Uterus (tissue), 4 donors: ENCODE measurements around the gene LDB3. TPM values are rescaled to one million over a fixed set of nuclear protein-coding genes. Genes with fewer than 3 reads are reported as not detected.

Experiments
- DNase-seq, 2 donors: peaks; one replicate each; pipeline ENCODE4 v3.0.0-alpha.2; 2019 to 2020
- H3K27ac ChIP-seq, 2 donors: fragments of 200-600 bp; sonication (generic); 1 replicate in 1 of 2; 2 replicates in 1 of 2; pipeline ENCODE4 v1.5.1; 2016 to 2018
- H3K27me3 ChIP-seq, 2 donors: fragments of 200-600 bp; sonication (generic); one replicate each; pipeline ENCODE4 v1.5.1; 2018 to 2019; ENCODE audit warnings: control low read depth in 1 of 2
- H3K36me3 ChIP-seq, 2 donors: fragments of 200-600 bp; sonication (generic); one replicate each; pipeline ENCODE4 v1.5.1; 2019; ENCODE audit warnings: control low read depth in 1 of 2
- H3K4me1 ChIP-seq, 2 donors: fragments of 200-600 bp; sonication (generic); one replicate each; pipeline ENCODE4 v1.5.1; 2018 to 2019; ENCODE audit warnings: control low read depth in 1 of 2
- H3K4me3 ChIP-seq, 2 donors: fragments of 200-600 bp; sonication (generic); 1 replicate in 1 of 2; 2 replicates in 1 of 2; pipeline ENCODE4 v1.5.1; 2018 to 2019; ENCODE audit warnings: mild to moderate bottlenecking in 1 of 2
- H3K9me3 ChIP-seq, 2 donors: fragments of 200-600 bp; sonication (generic); one replicate each; pipeline ENCODE4 v1.5.1; 2019; ENCODE audit warnings: control low read depth in 1 of 2
- CTCF ChIP-seq, 4 experiments: fragments of 200-600 bp in 2 of 4; fragments of 450-650 bp in 2 of 4; sonication (generic) in 2 of 4; IDR thresholded peaks; one replicate each; pipeline ENCODE4 v1.5.1; 2016 to 2019; ENCODE audit warnings: antibody characterized with exemption in 4 of 4, mild to moderate bottlenecking in 2 of 4, moderate library complexity in 1 of 4
- POLR2A ChIP-seq, 2 donors: fragments of 450-650 bp; IDR thresholded peaks; one replicate each; pipeline ENCODE4 v1.6.1; 2016; ENCODE audit warnings: antibody characterized with exemption in 2 of 2, mild to moderate bottlenecking in 1 of 2, moderate library complexity in 1 of 2
- intact Hi-C: fragments of 100-400 bp; cut with DNase I; formaldehyde crosslinking; loops from one replicate; pipeline ENCODE4 v1.15.1; 2023; ENCODE audit warnings: low total_unique reads
- total RNA-seq, 4 donors: library from RNA; depleted of rRNA in 3 of 4; stranded (reverse); fragments of >200 nt in 3 of 4; gene quantifications; one replicate each; pipeline versions ENCODE4 v1.1.0 to v1.2.4, GENCODE V29; 2014 to 2023
- donor health status: DM: yes; HTN: yes; CAD: no.

The LDB3 gene
- total RNA-seq, 4 donors from 2014 or later, result 0.97 to 33.4 (median 4.2) TPM

DNA sequence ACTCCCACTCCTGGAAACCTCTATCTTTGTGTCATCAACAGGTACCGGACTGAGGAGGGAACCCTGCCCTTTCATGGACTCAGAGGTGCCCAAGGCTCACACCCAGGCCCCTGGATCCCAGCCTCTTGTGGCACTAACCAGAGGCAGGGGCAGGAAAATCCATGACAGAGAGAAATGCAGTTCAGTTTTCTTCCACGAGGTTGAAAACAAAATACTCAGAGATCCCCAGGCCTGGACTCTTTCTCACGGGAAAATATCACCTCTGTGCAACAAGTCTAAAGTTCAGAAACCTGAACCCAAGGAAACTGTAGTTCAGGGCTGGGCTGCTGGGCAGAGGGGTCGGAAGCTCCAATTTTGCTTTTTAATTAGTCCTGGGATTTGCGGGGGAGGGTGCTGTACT is 35.4 kb upstream of the LDB3 start:
- Histone ChIP-seq H3K27me3 (no peaks in the 10 kb centered on the region), H3K9me3 (no peaks in the 10 kb centered on the region), H3K4me1 (peaks cover 0 to 4% of the 10 kb centered on the region in 2 donors), H3K4me3 (no peak overlapping the region), H3K36me3 (no peaks in the 10 kb centered on the region), H3K27ac (no peak overlapping the region)
- no peak for DNase-seq
- no peak for TF ChIP-seq CTCF (IDR thresholded peaks at IDR 0.05)
- TF ChIP-seq POLR2A (IDR thresholded peaks at IDR 0.05), result no peak
- intact Hi-C loops, result no loop called here

DNA sequence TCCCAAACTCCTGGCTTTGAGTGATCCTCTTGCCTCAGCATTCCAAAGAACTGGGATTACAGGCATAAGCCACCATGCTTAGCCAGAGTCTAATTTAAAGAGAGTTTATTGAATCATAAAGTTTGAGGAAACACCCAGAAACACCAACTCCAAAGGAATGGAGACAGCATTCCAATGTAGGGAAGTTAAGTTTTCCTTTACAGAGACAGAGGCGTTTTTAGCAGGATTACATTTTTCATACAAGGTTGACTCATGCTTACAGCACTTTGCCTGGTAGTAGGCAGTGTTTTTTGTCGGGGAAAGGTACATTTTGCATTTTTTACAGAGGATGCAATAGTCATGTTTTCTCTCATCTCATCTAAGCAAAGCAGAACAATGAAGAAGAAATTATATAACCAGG is 32.9 kb upstream of the LDB3 start:
- no peak overlapping the region for H3K27ac ChIP-seq
- TF ChIP-seq CTCF (IDR thresholded peaks at IDR 0.05) (no peak), POLR2A (IDR thresholded peaks at IDR 0.05) (no peak)
- H3K36me3 ChIP-seq, result no peaks in the 10 kb centered on the region
- no peaks in the 10 kb centered on the region for H3K27me3 ChIP-seq
- H3K4me3 ChIP-seq, result no peak overlapping the region
- peaks cover 0 to 4% of the 10 kb centered on the region in 2 donors for H3K4me1 ChIP-seq
- intact Hi-C loops, result no loop called here
- H3K9me3 ChIP-seq, result no peaks in the 10 kb centered on the region
- no peak for DNase-seq

DNA sequence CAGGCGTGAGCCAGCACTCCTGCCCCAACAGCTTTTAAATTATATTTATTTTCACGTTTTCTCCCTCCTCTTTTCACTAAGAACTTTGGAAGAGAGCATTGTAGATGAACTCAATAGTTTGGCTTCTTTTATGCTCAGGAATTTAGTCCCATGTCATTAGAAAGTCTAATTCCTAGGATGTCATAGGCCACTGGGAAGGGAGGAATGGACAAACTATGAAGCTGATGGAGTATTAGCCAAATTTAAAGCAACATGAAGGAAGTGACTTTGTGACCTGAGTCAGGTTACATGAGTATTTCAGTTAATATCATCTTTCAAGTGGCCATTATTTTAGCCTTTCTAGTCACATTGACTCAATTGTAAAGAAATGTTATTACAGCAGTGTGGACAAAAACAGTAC is 32.0 kb upstream of the LDB3 start:
- no peak overlapping the region for H3K27ac ChIP-seq
- no peaks in the 10 kb centered on the region for H3K9me3 ChIP-seq
- no peak for TF ChIP-seq CTCF (IDR thresholded peaks at IDR 0.05)
- TF ChIP-seq POLR2A (IDR thresholded peaks at IDR 0.05), result no peak
- no peak overlapping the region for H3K4me3 ChIP-seq
- H3K27me3 ChIP-seq, result no peaks in the 10 kb centered on the region
- intact Hi-C loops, result no loop called here
- no peaks in the 10 kb centered on the region for H3K36me3 ChIP-seq
- H3K4me1 ChIP-seq, result peaks cover 0 to 4% of the 10 kb centered on the region in 2 donors
- DNase-seq, result no peak

DNA sequence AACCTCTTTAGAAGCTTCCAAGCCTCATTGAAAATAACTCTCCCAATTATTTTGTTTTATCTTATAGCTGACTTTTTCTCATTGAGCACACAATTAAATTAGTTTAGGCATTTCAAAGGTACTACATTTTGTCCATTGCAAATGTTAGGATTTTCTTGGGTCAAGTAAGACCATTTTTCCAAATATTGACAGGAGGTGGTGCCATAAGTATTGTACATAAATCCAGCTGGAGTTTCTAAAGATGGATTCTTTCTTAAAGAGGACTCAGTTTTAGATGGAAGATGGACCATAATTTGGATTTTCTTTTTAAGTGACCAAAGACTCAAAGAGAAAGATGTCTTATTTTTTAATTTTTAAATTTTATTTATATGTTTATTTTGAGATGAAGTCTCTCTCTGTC is 26.3 kb upstream of the LDB3 start:
- no peaks in the 10 kb centered on the region for H3K36me3 ChIP-seq
- H3K4me3 ChIP-seq, result no peak overlapping the region
- intact Hi-C loops, result no loop called here
- H3K4me1 ChIP-seq, result no peaks in the 10 kb centered on the region
- DNase-seq, result no peak
- no peaks in the 10 kb centered on the region for H3K9me3 ChIP-seq
- H3K27ac ChIP-seq, result no peak overlapping the region
- H3K27me3 ChIP-seq, result no peaks in the 10 kb centered on the region
- no peak for TF ChIP-seq POLR2A (IDR thresholded peaks at IDR 0.05)
- no peak for TF ChIP-seq CTCF (IDR thresholded peaks at IDR 0.05)

GRCh38 chr10:86642499-86642898 is 25.8 kb upstream of the LDB3 start:
- Histone ChIP-seq H3K4me1 (no peaks in the 10 kb centered on the region), H3K27me3 (no peaks in the 10 kb centered on the region), H3K9me3 (no peaks in the 10 kb centered on the region), H3K36me3 (no peaks in the 10 kb centered on the region), H3K27ac (no peak overlapping the region), H3K4me3 (no peak overlapping the region)
- TF ChIP-seq POLR2A (IDR thresholded peaks at IDR 0.05) (no peak), CTCF (IDR thresholded peaks at IDR 0.05) (no peak)
- no peak for DNase-seq
- intact Hi-C loops, result no loop called here
